Measurements from ENCODE around the gene SRXN1.

GRCh38 chr20:607476-607875 is 45.5 kb downstream of the SRXN1 start:
- TF ChIP-seq EZH2 (IDR thresholded peaks at IDR 0.05; ENCODE audit: insufficient read depth, poor library complexity, severe bottlenecking) (no peak), EZH2phosphoT487 (IDR thresholded peaks at IDR 0.05; ENCODE audit: insufficient read depth, low read depth) (no peak)
